HG03064 (cell line): Measurements from ENCODE around the gene A3GALT2.

Experiments
- ATAC-seq: cut with Tn5 transposase; IDR thresholded peaks from one replicate; pipeline ENCODE4 v1.9.1; 2021; ENCODE audit warnings: low read depth; ENCODE audit not compliant: unreplicated experiment

Gene A3GALT2

GRCh38 chr1:33332881-33333280 is 12.0 kb upstream of the A3GALT2 start:
- ATAC-seq, result no peak

GRCh38 chr1:33332357-33332789 is 11.5 kb upstream of the A3GALT2 start:
- ATAC-seq, result no peak

DNA sequence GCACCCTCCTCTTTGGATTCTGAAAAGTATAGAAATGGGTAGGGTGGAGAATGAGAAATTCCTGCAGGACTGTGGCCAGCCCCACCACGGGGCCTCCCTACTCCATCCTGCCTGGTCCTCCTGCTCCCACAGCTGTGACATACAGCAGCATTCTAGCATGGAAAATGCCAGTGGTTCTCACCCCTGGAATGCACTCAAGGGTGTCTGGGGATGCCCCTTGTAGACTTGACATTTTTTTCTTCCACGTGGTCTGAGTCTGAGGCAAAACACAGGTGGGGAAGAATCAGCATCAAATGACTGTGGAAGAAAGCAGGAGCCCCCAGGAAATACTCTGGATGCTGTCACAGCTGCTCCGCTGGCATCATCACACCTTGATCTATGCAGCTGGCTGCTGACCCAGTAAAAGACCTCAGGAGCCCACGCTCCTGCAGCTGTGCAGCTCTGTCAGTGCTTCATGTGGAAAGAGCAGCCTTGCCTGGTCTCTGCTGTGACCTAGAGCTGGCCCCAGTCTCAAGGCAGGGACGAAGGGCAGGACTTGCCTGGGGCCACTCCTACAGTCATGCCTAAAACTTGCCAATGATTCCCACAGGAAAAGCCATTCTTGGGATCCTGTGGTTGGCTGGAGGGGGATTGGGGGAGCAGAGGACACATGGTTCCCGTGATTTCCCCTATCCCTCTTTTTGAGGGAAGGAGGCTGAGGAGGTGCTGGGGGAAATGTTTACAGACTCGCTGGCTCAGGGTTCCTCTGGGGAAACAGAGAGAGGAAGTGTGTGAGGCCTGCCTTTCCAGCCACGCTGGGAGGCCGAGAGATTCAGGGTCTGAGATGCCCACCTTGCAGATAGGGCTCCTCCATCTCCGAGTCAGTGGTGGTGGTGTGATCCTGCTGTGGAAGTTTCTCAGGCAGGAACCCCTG is 10.8 kb upstream of the A3GALT2 start:
- ATAC-seq, result no peak

DNA sequence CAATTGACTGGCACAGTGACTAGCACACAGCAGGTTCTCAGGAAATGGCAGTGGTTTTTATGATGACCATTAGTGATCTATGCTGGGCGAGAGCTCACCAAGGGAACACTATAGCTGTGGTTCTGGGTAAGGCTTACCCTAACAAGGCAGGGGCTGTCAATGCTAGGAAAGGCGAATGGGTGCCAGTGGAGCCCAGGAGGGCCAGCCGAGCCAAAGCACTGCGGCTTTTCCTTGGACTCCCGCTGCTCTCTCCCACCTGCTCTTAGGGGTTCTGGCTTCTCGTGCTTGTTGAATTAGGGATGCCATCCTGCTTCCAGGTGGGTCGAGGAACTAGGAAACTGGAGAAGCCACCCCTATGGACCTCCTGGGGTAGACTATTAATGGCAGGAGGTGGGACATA is 10.0 kb upstream of the A3GALT2 start:
- ATAC-seq, result no peak

DNA sequence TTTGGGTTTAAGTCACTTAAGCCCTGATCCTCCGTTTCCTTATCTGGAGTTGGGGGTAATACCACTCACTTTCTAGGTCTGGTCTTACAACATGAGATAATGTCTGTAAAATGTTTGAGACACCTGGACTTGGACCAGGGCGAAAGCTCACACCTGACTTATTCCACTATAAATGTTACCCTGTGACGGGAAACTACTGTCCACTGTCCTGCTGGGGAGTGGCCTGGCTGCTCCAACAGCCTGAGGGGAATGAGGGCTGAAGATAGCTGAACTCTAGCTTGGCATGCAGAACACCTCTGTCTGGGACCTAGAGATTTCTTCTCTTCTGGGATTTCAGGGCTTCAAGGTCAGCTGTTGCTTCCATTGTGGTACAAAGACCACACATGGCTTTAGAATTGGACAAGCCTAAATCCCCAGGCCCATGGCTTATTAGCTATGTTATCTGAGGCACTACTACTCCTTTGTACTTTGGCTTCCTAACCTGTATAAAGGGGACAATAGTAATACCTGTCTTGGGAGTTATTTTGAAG is 9.5 kb upstream of the A3GALT2 start:
- ATAC-seq, result no peak

DNA sequence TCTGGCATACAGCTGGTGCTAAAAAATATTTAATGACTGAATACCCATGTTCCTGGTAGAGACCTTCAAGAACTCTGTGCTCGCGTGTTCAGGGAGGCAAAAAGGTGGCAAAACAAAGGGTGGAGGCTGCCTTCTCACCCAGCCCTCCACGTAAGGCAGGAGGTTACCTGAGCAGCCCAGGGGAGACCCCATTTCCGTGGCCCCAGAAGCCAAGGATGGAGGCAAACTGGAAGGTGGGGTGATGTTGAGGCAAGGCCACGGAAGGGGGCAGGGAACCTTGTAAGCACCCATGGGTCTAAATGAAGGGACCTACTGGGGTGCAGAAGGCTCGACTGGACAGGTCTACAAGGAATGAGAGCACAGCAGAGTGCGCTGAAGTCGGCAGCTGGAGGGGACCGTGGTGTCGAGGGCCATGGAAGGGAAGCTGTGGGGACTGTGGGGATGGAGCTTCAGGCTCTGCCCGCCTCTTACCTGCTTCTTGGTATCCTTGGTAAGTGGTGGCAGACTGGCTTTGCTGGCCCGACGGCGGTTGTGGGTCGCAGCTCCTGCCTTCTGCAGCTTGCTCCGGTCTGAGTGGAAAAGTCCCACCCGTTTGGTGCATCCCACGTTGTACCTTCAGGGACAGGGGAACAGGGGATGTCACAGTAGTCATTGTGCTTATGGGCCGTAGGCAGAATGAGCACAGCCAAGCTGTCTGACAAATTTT is 8.9 kb upstream of the A3GALT2 start:
- no peak for ATAC-seq

GRCh38 chr1:33328817-33329216 is 7.9 kb upstream of the A3GALT2 start:
- no peak for ATAC-seq

DNA sequence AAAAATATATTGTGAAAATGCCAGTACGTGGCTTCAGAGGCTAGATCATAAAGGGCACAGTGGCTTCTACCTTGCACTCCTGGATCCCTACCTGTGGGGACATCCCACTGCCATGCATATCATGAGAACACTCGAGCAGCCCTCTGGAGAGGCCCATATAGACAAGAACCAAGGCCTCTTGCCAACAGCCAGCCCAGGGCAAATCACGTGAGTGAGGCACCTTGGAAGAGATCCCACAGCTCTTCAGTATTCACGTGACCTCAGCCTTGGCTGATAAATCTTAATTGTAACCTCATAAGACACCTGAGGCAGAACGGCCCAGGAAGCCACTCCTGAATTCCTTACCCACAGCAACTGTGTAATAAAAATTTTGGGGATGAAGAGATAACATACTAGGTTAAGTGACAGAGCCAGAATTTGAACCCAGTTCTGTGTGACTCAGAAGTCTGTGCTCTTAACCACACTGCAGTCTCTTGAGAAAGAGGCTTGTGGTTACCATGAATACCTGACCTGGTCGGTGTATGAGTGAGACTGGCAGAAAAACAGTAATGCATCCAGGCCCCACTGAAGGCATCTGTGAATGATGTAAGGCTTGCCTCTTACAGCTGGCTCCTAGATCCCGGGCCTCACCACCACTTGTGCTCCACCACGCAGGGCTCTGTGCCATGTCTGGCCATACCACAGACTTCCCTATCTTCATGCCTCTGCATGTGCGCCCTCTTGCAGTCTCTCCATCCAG is 6.9 kb upstream of the A3GALT2 start:
- no peak for ATAC-seq

GRCh38 chr1:33326785-33327184 is 5.9 kb upstream of the A3GALT2 start:
- ATAC-seq, result no peak

DNA sequence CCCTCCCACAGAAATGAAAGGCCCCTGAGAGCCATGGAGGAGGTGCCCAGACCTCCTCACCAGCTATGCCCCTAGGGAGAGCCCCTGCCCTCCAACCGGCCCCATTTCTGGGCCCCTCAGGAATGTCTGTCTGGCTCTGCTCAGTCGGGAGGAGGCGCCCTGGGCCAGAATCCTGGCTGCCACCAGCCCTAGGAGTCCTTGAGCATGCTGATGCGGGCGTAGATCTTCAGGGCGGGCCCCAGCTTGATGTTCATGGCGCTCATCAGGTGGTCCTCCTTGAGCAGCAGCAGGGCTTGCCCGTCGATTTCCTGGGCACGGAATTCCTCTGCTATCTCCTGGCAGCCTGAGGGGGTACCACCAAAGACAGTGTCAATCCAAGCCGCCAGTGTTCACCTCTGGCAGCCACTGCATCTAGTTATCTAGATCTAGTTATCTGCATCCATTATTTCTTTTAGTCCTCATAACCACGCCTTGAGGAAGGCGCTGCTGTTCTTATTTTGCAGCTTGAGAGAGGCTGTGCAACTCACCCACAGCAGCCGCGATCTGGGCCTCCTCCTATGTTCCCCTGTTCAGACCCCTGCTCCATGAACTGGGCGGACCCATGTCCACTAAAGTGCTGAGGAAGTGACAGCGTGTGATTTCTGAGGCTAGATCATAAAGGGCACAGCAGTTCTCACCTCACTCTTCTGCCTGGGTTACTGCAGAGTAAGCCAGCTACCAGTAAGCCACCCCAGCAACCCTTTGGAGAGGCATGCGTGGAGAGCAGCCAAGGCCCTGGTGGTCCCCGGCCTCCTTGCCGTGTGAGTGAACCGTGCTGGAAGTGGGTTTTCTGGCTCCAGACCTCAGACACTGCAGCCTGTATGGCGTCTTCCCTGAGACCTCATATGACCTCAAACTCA is 4.0 kb upstream of the A3GALT2 start:
- ATAC-seq, result no peak

- no peak for ATAC-seq
These were observed 3.0 kb upstream of the A3GALT2 start for GRCh38 chr1:33323663-33324477.

DNA sequence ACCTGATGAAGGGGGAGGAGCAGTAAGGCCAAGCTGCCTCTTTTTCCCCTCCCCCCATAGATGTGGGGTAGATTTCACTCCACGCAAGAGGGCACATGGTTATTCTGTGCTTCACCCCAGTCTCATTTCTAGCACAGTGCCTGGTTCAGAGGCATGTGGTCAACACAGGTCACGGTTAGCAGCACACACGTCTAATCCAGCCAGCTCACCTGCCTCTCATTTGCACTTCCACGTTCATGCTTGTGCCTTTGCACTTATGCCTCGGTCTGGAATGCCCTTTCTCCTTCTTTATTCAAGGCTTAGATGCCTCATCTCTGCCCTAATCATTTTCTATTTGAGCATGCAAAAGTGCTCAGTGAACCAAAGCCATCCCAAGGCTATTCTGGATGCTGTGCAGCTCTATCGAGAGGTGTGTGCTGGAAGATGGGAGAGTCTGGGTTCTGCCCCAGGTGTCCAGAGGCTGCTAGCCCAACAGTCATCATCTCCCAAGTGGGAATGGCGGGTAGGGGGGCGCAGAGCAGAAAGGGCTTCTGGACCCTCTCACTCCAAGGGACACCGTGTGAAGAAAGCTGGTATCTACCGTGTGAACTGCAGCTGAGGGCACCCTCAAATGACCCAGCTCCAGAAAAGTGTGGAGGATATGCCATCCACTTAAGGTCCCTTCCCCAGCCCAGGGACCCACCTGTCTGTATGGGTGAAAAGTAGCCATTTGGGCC is 2.1 kb upstream of the A3GALT2 start:
- no peak for ATAC-seq

GRCh38 chr1:33322109-33322508 is 1.2 kb upstream of the A3GALT2 start:
- no peak for ATAC-seq

DNA sequence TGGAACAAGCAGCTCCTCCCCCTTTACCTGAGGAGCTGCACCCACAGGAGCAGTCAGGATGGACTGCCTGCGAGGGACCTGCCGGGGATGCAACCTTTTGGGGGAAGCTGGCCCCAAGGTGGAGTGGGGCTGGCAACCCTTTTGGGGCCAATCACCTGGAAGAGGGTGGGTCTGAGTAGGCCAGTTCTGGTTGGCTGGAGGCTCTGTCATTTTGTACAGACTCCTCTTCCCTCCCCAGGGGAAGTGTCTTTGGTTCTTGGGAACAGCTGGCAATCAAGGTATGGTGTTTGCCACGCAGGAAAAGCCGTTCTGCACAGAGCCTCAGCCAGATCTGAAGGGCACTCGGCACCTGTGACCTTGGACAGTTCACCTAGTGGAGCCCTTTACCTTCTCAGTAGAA is 280 bp upstream of the A3GALT2 start:
- no peak for ATAC-seq

DNA sequence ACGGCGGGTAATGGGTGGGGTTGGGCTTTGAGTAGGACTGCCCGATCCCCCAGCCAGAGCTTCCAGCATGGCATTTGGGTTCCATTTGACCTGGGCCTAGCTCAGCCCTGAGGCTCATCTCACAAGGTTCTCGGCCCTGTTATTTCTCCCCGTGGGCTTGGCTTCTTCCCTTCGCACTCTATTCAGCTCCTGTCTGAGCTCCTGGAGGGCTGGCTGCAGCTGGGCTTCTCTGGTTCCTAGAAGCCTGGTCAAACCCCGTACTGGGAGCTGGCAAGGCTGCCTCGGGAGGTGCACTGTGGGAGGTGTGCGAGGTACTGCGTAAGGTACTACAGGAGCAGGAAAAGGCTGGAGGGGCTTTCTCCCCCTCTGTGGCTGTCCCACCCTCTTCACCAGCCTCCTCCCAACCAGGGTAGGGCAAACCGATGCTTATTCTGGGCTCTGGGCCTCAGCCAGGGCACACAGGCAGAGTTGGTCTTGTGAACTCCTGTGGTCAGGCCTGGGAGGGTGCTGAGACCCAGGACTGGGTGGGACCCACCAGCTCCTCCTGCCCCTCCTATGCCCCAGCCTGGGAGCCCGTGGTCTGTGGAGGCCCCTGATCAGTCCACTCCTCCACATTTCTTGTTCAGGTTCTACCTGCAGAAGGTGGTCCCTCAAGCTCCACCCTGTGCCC is 814 bp downstream of the A3GALT2 start:
- no peak for ATAC-seq

GRCh38 chr1:33319186-33319948 is 1.5 kb downstream of the A3GALT2 start:
- ATAC-seq, result no peak

- no peak for ATAC-seq
These were observed 3.0 kb downstream of the A3GALT2 start for GRCh38 chr1:33317946-33318345.
